HG02840 (cell line): ENCODE data around the gene NOP58.
A peak's percentile ranks its signal among the peaks of the same experiment; 100 is the strongest.
"Not testable (repeated sequence)": the region's sequence is repeated elsewhere in the genome, so short reads cannot be mapped to it uniquely, and the experiment has no call there.

Experiments used
- ATAC-seq: cut with Tn5 transposase; IDR thresholded peaks from one replicate; pipeline ENCODE4 v1.9.1; 2021; ENCODE audit warnings: mild to moderate bottlenecking, moderate library complexity, moderate number of reproducible peaks; ENCODE audit not compliant: unreplicated experiment, low FRiP score

The NOP58 gene

DNA sequence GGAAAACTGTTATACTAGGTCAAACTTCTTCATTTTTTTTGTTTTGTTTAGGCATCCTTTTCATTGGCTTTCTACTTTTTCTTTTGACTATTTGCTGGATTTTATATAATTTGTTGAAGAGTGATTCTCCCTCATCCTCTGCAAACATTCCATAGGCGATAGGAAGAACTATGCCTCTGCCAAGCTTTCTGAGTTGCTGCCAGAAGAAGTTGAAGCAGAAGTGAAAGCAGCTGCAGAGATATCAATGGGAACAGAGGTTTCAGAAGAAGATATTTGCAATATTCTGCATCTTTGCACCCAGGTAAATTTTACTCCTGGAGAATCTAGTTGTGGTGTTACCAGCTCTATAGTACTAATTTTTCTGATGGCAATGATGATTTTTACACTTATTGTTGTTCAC lies 25.4 kb downstream of the NOP58 start:
- no peak for ATAC-seq

DNA sequence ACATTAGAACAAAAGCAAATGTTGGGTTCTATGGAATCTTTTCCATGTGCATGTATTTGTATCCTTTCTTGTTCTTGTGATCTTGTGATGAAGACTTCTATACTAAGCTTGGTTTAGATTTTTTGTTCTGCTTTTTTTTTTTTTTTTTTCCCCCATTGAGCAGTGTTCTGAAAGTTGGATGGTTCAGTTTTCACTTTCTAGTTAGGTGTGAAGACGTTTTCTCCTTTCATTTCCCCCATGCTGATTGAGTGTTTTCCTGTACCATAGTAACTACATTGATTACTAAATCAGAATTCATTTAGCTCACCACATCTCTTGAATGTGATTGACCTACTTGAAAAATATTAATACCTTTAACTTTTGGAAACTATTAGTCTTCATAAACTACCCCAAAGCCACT lies 34.1 kb downstream of the NOP58 start:
- ATAC-seq: peak; percentile 69

DNA sequence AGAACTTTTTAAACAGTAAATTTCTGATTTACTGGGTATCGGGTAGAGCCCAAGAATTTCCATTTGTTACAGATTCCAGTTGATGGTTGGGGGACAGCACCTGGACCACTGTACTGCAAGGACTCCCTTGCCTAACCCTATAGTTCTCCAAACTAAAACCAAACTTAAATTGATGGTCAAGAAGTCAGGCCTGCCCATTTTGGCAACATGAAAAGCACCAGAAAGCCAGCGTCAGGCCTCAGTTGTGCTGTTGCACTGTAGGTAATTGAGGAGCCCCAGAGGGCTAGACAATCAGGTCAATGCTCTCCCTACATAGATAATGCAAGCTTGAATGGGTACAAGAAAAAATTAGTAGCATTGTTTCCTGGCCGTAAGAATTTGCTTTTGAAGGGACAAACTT lies 40.5 kb downstream of the NOP58 start:
- ATAC-seq: no peak

DNA sequence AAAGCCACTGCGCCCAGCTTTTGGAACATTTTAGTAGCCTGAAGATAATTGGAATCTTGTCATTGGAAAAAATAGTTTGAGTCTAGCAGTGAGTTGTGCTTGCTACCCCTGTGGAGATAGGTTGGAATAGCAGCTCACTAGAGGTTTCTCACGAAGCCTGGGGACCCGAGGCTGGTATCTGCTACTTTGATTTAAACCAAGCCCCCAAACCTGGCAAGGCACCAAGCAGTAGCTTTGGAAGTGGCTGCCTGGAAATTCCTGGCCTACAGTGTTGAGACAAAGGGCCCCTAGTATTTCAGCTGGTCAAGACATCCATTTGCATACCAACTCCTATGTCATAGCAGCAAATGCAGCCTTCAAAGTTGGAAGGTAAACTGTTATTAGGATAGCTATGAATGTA lies 42.1 kb downstream of the NOP58 start:
- no peak for ATAC-seq

DNA sequence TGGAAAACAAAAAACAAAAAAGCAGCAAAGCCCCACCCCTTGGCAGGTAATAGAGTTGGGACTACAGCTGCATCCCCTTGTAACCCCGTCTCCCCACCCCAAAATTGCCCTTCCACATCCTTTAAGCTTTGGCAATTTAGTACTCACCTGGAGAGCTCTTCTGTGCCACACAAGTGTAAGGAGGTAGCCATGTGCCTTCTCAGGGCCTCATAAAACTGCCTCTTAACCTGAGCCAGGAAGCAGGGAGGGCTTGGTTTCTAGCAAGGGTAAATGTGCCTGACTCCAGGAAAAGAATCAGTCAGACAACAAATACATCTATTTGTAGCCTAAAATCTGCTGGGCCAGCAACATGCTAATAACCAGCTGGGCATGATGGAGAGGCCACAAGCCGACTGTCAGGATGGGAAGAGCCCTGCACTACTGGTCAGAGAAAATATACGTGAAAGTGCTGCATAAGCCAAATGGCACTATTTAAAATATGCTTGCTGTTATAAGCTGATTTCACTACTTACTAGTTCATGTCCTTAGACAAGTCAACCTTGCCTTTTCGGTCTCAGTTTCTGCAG lies 46.3 kb downstream of the NOP58 start:
- no peak for ATAC-seq

DNA sequence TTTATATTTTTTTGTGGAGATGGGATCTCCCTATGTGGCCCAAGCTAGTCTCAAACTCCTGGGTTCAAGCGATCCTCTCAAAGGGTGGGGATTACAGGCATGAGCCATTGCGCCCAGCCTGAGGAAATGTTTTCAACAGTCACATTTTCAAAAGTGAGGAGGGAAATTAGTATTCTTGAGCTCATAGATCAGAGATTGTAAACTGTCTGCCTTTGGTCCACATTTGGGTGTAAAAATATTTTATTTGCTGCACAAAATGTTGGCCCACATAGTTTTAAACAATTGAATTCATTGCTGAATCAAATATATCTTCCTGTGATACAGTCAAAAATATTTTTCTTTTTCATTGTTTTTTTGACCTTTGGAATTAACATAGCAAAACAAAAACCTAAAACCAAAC lies 48.6 kb downstream of the NOP58 start:
- ATAC-seq: no peak

DNA sequence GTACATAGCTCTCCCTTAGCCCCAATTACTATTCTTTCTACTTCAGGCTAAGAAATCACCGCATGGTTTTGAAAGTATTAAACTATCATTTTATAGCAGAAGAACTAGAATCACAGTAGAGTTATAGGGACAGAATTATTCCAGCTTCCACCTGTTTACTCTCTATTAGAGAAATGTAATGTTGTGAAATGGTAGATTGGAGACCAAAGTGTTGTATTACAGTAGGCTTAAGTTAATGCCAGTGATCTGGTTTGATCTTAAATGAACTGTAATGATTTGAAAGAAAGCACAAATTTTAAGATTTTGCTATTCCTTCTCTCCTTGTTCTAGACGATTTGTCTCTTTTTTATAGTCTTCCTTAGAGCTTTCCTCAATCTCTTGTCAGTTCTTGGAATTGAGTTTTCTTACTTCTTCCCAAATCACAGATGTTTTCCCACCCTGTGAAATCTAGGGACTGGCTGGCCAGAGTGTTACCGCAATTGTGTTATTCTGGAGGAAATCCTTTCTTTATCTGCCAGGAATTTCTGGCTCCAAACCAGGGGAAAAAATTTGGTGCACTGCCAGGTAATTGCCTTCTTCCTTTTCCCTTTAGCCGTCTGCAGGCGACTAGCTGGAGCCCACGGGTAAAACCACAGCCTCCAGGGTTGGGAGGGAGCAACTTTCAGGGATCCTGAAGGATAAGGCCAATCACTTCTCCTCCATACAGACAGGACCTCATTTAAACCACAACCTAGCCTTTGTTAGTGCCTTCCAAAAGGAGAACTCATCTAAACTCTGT lies 51.7 kb downstream of the NOP58 start:
- ATAC-seq: no peak

DNA sequence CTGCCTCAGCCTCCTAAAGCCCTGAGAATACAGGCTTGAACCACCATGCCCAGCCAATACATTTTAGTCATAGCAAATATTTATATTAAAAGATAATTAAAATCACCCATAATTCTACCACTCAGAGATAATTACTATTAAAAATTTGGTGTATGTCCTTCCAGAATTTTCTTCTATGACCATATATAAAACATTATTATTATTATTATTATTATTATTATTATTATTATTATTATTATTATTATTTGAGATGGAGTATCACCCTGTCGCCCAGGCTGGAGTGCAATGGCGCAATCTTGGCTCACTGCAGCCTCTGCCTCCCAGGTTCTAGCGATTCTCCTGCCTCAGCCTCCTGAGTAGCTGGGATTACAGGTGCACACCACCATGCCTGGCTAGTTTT lies 54.8 kb downstream of the NOP58 start:
- not testable (repeated sequence) for ATAC-seq

DNA sequence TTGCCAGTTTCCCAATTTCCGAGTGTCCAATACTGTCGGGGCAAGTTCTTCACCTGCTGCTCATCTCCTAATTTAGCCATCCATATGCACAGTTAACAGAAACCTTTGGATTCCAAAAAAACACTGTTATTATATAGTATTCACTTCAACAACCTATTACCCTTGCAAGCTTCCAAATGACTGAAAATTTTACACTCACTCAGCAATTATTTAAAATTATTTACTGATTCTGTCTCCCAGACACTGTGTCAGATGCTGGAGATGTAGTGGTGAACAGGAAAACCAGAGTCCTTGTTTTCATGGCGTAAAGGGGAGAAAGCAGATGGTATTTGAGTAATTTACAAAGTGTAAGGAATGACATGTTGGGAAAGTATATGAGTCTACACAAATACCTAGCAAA lies 56.9 kb downstream of the NOP58 start:
- no peak for ATAC-seq

DNA sequence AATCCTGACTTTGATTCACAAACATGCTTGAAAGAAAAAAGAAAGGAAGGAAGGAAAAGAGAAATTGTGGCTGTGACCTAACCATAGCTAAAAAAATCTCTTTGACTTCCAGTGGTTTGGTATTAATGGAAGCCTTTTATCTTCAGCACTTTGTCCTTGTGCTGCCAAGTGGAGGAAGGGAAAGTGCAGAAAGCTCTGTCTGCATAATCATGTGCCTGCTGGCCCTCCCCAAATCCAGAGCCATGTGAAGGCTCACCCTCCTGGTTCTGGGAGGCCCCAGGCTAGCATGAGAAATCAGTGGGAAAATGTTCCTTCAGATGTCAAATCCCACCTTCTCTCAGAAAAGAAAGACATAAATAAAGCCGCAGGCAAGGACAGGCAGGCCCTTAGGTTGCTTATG lies 62.3 kb downstream of the NOP58 start:
- ATAC-seq: no peak

DNA sequence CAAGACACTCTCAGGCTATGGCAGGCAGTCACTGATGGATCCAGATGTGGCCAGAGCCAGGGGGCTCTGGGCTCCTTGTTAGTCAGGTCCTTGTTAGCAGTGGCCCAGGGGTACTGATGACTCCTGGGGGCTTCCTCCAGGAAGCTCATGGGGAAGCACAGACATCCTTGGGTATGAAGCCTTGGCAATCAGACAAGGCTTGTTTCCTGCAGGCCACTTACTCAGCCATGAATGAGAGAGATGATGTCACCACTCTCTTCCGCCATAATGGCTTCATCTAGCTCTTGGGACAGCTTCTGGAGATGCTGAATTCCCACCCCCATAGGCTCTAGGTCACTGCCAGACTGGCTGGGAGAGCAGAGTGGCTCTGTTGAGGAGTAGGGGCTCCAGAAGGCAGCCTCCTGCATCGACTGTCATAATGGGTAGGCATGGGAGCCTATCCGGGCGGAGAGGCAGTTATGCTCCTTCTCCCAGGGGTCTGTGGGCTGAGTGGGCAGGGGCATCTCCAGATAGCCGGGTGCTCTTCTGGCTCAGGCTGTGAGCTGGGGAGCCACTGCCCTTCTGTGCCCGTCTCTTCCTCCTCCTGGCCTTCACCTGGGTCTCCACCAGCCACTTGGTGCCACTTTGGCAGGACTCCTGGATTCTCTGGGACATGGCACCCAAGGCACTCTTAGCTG lies 70.4 kb downstream of the NOP58 start:
- no peak for ATAC-seq

DNA sequence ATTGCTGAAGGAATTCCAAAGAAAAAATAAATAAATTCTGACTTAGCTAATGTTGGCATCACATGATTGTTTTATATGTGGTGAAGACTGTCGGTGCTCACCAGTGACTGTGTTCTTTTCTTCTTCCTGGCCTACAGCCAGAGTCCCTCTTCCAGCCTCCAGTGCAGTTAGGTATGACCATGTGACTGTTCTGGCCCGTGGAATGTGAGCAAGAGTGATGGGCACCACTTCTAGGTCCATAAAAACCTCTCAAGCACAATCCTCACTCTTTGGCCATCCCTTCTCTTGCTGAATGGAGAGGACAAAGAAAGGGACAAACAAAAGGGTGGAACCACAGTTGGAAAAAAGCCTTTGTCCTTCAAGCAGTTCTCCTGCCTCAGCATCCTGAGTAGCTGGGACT lies 71.6 kb downstream of the NOP58 start:
- ATAC-seq: no peak

DNA sequence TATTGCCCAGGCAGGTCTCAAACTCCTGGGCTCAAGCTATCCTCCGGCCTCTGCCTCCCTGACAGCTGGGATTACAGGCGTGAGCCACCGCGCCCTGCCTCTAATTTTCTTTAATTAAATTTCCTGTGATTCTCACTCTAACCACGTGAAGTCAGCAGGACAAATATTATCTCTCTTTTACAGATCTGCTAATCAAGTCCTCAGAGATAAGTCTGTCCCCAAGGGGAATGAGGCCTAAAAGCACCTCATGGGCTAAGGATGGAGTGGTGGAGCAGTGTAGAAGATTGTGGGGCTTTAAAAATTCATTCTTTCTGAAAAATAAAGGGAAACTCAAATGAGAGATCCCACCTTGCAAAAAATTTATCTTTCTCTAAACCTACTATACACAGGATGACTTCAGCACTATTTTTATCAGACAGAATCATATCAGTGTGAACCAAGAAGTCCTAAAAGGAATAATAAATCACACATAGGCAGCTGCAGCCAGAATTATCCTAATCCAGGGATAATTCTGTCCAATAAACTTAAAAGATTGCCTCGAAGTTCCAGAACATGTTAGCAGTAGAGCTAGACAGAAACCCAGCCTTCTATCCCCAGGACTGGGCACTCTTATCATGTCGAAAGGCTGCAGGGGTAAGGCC lies 72.3 kb downstream of the NOP58 start:
- ATAC-seq: no peak

DNA sequence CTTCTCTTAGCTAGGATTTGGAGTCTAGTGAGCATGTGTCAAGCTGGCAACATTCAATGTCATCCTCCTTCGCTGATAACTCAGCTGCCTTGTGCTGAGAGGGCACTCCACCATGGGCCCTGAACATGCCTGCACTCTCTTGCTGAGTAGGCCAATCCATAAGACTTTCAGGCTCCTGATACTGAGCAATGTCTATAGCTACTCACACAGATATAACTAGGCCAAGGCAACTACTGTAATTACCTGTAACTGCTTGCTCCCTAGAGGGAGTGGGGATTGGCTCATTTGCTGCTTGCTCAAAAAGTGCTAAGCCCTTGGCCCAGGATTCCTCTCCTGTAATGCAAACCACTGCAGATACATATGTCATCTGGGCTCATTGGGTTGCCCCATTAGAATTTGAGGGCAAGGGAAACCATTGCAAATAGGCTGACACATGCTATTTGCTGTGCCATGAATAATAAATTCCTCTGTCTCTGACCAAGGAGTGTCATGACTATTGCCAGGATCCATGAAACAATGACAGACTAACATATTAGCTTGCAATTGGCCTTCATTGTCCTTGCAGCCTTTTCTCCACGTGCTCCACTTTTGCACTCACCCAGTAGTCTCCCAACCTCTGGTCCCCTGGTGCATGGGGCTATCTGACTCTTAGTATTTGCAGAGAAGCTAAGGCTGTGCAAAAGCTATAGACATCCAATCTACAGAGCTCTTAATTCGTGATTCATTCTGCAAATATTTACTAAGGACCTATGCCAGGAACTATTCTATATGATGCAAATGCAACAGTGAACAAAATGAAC lies 73.7 kb downstream of the NOP58 start:
- no peak for ATAC-seq

DNA sequence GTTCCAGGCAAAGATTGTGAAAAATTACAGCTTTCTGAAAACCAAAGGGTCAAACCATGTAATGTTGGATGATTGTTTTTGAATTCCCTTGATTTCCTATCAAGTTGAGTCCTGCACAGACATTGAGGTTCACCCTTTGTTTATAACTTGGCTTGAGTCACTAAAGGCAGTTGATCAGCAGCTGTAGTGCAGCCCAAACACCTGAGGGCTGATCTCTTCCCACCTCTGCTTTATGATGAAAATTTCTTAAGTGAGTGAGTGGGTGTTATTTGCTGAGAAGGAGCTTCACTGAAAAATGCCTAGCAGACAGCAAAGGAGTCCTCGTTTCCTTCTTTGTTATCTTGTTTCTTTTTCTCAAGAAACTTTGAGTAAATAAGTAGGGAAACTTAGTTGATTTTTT lies 78.6 kb downstream of the NOP58 start:
- no peak for ATAC-seq

DNA sequence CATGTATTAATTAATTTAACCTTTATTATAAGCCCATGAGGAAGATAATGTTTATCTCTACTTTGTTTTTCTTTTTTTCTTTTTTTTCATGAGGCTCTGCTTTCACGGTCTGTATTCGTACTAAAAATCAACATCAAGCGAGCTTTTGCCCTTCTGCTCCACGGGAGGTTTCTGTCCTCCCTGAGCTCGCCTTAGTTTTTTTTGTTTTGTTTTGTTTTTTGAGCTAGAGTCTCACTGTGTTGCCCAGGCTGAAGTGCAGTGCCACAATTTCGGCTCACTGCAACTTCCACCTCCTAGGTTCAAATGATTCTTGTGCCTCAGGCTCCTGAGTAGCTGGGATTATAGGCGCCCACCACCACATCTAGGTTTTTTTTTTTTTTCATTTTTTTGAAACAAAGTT lies 80.6 kb downstream of the NOP58 start:
- ATAC-seq: no peak
